Neural cell (in vitro differentiated cells): Measurements from ENCODE around the gene KIF18B. TPM values are rescaled to one million over a fixed set of nuclear protein-coding genes. Genes with fewer than 3 reads are reported as not detected.
A peak's percentile ranks its signal among the peaks of the same experiment; 100 is the strongest.

Experiments used
- H2AFZ ChIP-seq: fragments of 200-600, 300-800 bp; sonication (generic), shearing (Covaris generic); 2 replicates; pipeline ENCODE4 v1.6.0; 2014; ENCODE audit warnings: low read depth, mild to moderate bottlenecking, antibody characterized with exemption, low read length, moderate library complexity
- H3F3A ChIP-seq: fragments of 200-600 bp; shearing (Covaris generic); 2 replicates; pipeline ENCODE4 v1.6.1; 2016; ENCODE audit warnings: mild to moderate bottlenecking, moderate library complexity, mixed read lengths, antibody characterized with exemption, low read length; ENCODE audit not compliant: insufficient read depth, poor library complexity, severe bottlenecking
- H3K27ac ChIP-seq: fragments of 200-600, 300-800 bp; sonication (generic), shearing (Covaris generic); 2 replicates; pipeline ENCODE4 v1.5.1; 2014; ENCODE audit warnings: mild to moderate bottlenecking, low read length, moderate library complexity
- H3K27me3 ChIP-seq: fragments of 300-800, 200-600 bp; sonication (generic), shearing (Covaris generic); 2 replicates; pipeline ENCODE4 v1.6.0; 2014; ENCODE audit warnings: mild to moderate bottlenecking, low read depth, low read length, moderate library complexity; ENCODE audit not compliant: insufficient read depth
- H3K36me3 ChIP-seq: fragments of 300-800, 200-600 bp; sonication (generic), shearing (Covaris generic); 2 replicates; pipeline ENCODE4 v1.5.1; 2014; ENCODE audit warnings: mild to moderate bottlenecking, antibody characterized with exemption, low read length, moderate library complexity; ENCODE audit not compliant: insufficient read depth
- H3K4me2 ChIP-seq: fragments of 300-800, 200-600 bp; sonication (generic), shearing (Covaris generic); 2 replicates; pipeline ENCODE4 v1.6.0; 2014; ENCODE audit warnings: mild to moderate bottlenecking, low read length
- H3K4me3 ChIP-seq: fragments of 300-800, 200-600 bp; sonication (generic), shearing (Covaris generic); 2 replicates; pipeline ENCODE4 v1.5.1; 2014; ENCODE audit warnings: mild to moderate bottlenecking, low read length, moderate library complexity
- H3K79me2 ChIP-seq: fragments of 200-600 bp; shearing (Covaris generic); replicated peaks from 2 replicates; pipeline ENCODE4 v1.6.0; 2014; ENCODE audit warnings: mild to moderate bottlenecking, low read length, moderate library complexity; ENCODE audit not compliant: insufficient read depth
- H3K9ac ChIP-seq: fragments of 300-800, 200-600 bp; sonication (generic), shearing (Covaris generic); 2 replicates; pipeline ENCODE4 v1.6.1; 2016; ENCODE audit warnings: mild to moderate bottlenecking, low read length, mixed read lengths
- H3K9me2 ChIP-seq: fragments of 200-600 bp; shearing (Covaris generic); 2 replicates; pipeline ENCODE4 v1.6.1; 2016; ENCODE audit warnings: mild to moderate bottlenecking, low read length, mixed read lengths; ENCODE audit not compliant: insufficient read depth
- H3K9me3 ChIP-seq: fragments of 200-600, 300-800 bp; sonication (generic), shearing (Covaris generic); 2 replicates; pipeline ENCODE4 v1.6.1; 2016; ENCODE audit warnings: mild to moderate bottlenecking, mixed run types, low read length, moderate library complexity, mixed read lengths
- H4K20me1 ChIP-seq: fragments of 200-600 bp; shearing (Covaris generic); 2 replicates; pipeline ENCODE4 v1.6.1; 2016; ENCODE audit warnings: mild to moderate bottlenecking, mixed run types; ENCODE audit not compliant: insufficient read depth
- EP300 ChIP-seq: fragments of 450-650 bp; conservative IDR thresholded peaks from 2 replicates; pipeline ENCODE4 v1.6.1; 2014; ENCODE audit warnings: antibody characterized with exemption, mild to moderate bottlenecking, moderate library complexity; ENCODE audit not compliant: poor library complexity, severe bottlenecking
- EZH2 ChIP-seq: fragments of 200-600, 300-800 bp; shearing (Covaris generic), sonication (generic); IDR thresholded peaks from 2 replicates; pipeline ENCODE4 v1.6.1; 2014; ENCODE audit warnings: antibody characterized with exemption, low read length, borderline replicate concordance, mild to moderate bottlenecking; ENCODE audit not compliant: insufficient read depth, poor library complexity, severe bottlenecking
- MXI1 ChIP-seq: fragments of 450-650 bp; conservative IDR thresholded peaks from 2 replicates; pipeline ENCODE4 v1.6.1; 2014; ENCODE audit warnings: antibody characterized with exemption, mild to moderate bottlenecking; ENCODE audit not compliant: poor library complexity, severe bottlenecking
- POLR2AphosphoS5 ChIP-seq: IDR thresholded peaks from 2 replicates; pipeline ENCODE4 v1.6.1; 2012
- RAD21 ChIP-seq: fragments of 450-650 bp; conservative IDR thresholded peaks from 2 replicates; pipeline ENCODE4 v1.6.1; 2014; ENCODE audit warnings: antibody characterized with exemption, mild to moderate bottlenecking, moderate library complexity
- SMC3 ChIP-seq: fragments of 450-650 bp; conservative IDR thresholded peaks from 2 replicates; pipeline ENCODE4 v1.6.1; 2014; ENCODE audit warnings: antibody characterized with exemption, mild to moderate bottlenecking, moderate library complexity; ENCODE audit not compliant: poor library complexity
- TAF1 ChIP-seq: IDR thresholded peaks from 2 replicates; pipeline ENCODE4 v1.6.1; 2012; ENCODE audit warnings: low read depth
- polyA plus RNA-seq: library from polyadenylated mRNA; depleted of rRNA; stranded (reverse); fragments of >200 nt; gene quantifications from 2 replicates; pipeline ENCODE4 v1.2.3, GENCODE V29; 2014
- TF ChIP-seq, protein P1 (sequence below): IDR thresholded peaks from 2 replicates; pipeline ENCODE4 v1.6.1; 2012; ENCODE audit warnings: borderline replicate concordance
- TF ChIP-seq, protein P2 (sequence below): fragments of 450-650 bp; IDR thresholded peaks from 2 replicates; pipeline ENCODE4 v1.5.1; 2014; ENCODE audit warnings: antibody characterized with exemption, mild to moderate bottlenecking, moderate library complexity; ENCODE audit not compliant: poor library complexity, severe bottlenecking

Gene KIF18B
- polyA plus RNA-seq, 1 donor from 2014 or later: 0.10 TPM

DNA sequence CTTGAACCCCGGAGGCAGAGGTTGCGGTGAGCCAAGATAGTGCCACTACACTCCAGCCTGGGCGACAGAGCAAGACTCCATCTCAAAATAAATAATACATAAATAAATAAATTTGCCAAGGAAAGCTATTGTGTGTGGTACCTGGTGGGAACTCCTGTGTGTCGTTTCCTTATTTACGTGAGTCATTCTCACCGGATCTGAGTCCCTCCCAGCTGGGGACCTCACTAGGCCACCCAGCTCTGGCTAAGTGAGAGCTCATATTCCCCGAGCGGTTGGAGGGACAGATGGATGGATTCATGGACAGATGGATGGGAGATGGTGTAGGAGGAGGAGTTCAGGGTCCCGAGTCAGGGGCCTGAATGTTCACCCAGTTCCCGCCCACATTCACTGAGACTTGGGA is 43.4 kb upstream of the KIF18B start:
- Histone ChIP-seq H3K4me3 (no peak overlapping the region), H3K36me3 (no peaks in the 10 kb centered on the region), H4K20me1 (no peaks in the 10 kb centered on the region), H3K4me2 (no peak overlapping the region), H3K9ac (no peak overlapping the region), H3K9me2 (no peaks in the 10 kb centered on the region), H3K79me2 (no peaks in the 10 kb centered on the region), H3K27me3 (no peaks in the 10 kb centered on the region), H2AFZ (no peak overlapping the region), H3K9me3 (no peaks in the 10 kb centered on the region), H3F3A (no peaks in the 10 kb centered on the region), H3K27ac (no peak overlapping the region)
- TF ChIP-seq EZH2: no peak
- TF ChIP-seq, protein P1, sequence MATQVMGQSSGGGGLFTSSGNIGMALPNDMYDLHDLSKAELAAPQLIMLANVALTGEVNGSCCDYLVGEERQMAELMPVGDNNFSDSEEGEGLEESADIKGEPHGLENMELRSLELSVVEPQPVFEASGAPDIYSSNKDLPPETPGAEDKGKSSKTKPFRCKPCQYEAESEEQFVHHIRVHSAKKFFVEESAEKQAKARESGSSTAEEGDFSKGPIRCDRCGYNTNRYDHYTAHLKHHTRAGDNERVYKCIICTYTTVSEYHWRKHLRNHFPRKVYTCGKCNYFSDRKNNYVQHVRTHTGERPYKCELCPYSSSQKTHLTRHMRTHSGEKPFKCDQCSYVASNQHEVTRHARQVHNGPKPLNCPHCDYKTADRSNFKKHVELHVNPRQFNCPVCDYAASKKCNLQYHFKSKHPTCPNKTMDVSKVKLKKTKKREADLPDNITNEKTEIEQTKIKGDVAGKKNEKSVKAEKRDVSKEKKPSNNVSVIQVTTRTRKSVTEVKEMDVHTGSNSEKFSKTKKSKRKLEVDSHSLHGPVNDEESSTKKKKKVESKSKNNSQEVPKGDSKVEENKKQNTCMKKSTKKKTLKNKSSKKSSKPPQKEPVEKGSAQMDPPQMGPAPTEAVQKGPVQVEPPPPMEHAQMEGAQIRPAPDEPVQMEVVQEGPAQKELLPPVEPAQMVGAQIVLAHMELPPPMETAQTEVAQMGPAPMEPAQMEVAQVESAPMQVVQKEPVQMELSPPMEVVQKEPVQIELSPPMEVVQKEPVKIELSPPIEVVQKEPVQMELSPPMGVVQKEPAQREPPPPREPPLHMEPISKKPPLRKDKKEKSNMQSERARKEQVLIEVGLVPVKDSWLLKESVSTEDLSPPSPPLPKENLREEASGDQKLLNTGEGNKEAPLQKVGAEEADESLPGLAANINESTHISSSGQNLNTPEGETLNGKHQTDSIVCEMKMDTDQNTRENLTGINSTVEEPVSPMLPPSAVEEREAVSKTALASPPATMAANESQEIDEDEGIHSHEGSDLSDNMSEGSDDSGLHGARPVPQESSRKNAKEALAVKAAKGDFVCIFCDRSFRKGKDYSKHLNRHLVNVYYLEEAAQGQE: no peak
- TF ChIP-seq RAD21: no peak

DNA sequence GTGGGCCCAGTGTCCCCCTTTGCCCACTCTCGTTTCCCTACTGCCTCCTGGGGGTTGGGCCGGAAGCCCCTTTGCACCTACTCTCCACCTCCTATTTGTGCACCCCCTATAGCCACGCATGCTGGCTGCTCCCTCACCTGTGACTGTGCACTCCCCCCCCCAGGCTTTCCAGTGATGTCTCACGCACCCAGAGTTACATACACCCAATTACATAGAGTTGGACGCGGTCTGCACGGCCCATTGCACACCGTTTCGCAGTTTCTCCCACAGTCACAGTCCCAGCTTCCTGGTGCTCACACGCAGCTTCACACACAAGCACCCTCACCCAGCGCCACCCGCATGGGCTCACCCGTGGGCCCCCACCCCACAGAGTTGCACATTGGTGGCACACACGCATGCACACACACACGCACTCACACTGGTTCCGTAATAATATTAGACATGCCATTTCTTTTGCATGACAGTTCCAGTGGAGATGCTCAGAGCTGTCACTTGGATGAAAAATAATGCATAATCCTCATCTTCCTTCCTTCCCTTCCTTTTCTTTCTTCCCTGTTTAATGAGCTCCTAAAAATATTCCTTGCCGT is 42.1 kb upstream of the KIF18B start:
- Histone ChIP-seq H4K20me1 (no peaks in the 10 kb centered on the region), H3K79me2 (no peaks in the 10 kb centered on the region), H2AFZ (no peak overlapping the region), H3K9me2 (no peaks in the 10 kb centered on the region), H3K4me2 (peak overlapping the region; percentile 48), H3F3A (no peaks in the 10 kb centered on the region), H3K9me3 (no peaks in the 10 kb centered on the region), H3K27ac (peak overlapping the region; percentile 81), H3K27me3 (no peaks in the 10 kb centered on the region), H3K36me3 (no peaks in the 10 kb centered on the region), H3K9ac (peak overlapping the region; percentile 42), H3K4me3 (peak overlapping the region; percentile 44)
- TF ChIP-seq RAD21 (no peak), MXI1 (no peak), SMC3 (no peak), POLR2AphosphoS5 (peak; percentile 56), EP300 (peak; percentile 85)

DNA sequence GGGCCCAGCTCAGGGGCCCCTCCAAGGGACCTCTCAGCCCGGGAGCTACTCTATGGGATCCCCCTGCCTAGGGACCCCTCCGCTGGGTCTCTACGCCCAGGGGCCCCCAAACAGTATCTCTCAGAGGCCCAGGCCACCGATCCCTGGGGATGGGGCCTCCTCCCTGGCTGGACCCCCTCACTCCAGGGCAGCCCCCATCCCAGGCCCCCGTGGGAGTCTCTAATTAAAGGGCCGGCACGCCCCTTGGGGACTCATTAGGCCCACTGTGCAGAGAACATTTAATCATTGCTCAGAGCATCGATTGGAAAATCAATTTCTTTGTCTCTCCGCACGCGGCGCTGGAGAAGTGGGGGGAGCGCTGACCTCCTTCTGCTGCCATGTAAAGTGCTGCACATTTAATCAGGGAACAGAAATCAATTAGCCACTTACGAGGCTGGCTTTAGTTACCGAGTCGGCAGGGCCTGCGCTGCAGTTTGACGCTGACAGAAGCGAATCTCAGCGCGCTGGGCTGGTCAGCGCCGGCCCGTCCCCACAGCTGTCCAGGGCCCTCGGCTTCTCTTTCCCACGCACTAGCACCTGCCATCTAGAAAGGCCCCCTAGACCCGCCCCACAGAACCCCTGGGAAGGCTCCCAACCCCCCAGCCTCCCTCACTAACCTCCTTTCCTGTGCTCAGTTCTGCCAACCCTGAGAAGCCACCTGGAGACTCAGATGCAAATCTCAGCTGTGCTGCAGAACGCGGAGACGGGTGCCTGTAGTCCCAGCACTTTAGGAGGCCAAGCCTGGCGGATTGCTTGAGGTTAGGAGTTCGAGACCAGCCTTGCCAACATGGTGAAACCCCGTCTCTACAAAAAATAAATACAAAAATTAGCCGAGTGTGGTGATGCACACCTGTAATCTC is 40.7 kb upstream of the KIF18B start:
- Histone ChIP-seq H3K4me3 (peak overlapping the region; percentile 53), H2AFZ (no peak overlapping the region), H4K20me1 (no peaks in the 10 kb centered on the region), H3K9me3 (no peaks in the 10 kb centered on the region), H3K9ac (peak overlapping the region; percentile 34), H3K36me3 (no peaks in the 10 kb centered on the region), H3K4me2 (no peak overlapping the region), H3F3A (no peaks in the 10 kb centered on the region), H3K79me2 (no peaks in the 10 kb centered on the region), H3K9me2 (no peaks in the 10 kb centered on the region), H3K27ac (peak overlapping the region; percentile 34), H3K27me3 (no peaks in the 10 kb centered on the region)
- TF ChIP-seq MXI1 (no peak), SMC3 (no peak), POLR2AphosphoS5 (no peak), EZH2 (no peak), EP300 (no peak), RAD21 (no peak), TAF1 (no peak)
- TF ChIP-seq, protein P2, sequence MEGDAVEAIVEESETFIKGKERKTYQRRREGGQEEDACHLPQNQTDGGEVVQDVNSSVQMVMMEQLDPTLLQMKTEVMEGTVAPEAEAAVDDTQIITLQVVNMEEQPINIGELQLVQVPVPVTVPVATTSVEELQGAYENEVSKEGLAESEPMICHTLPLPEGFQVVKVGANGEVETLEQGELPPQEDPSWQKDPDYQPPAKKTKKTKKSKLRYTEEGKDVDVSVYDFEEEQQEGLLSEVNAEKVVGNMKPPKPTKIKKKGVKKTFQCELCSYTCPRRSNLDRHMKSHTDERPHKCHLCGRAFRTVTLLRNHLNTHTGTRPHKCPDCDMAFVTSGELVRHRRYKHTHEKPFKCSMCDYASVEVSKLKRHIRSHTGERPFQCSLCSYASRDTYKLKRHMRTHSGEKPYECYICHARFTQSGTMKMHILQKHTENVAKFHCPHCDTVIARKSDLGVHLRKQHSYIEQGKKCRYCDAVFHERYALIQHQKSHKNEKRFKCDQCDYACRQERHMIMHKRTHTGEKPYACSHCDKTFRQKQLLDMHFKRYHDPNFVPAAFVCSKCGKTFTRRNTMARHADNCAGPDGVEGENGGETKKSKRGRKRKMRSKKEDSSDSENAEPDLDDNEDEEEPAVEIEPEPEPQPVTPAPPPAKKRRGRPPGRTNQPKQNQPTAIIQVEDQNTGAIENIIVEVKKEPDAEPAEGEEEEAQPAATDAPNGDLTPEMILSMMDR: no peak
- TF ChIP-seq, protein P1: no peak
